PC-3 (cell line): Measurements from ENCODE around the gene KIF18A. TPM values are rescaled to one million over a fixed set of nuclear protein-coding genes. Genes with fewer than 3 reads are reported as not detected.

Source experiments
- ATAC-seq: fragments of 200-7000 bp; cut with Tn5 transposase; 2 replicates; pipeline ENCODE4 v1.9.1; 2020; ENCODE audit warnings: mild to moderate bottlenecking, moderate library complexity
- Bru-seq: library from RNA; stranded (reverse); fragments of 400-500 nt; gene quantifications from one replicate; lab custom pipeline; 2021; lab: Mats Ljungman, UMichigan
- BruChase-seq, 2 experiments: library from RNA; stranded (reverse); fragments of 400-500 nt; gene quantifications; one replicate each; lab custom pipeline; 2021; lab: Mats Ljungman, UMichigan
- BruUV-seq: library from RNA; stranded (reverse); fragments of 400-500 nt; replicated peaks from 2 replicates; lab custom pipeline; 2021; lab: Mats Ljungman, UMichigan
- CTCF ChIA-PET: fragments of 300-600 bp; sonication (Branson Sonifier 250); formaldehyde crosslinking; loops from one replicate; lab custom pipeline; 2022; ENCODE audit warnings: antibody characterized with exemption; lab: Charles Lee
- POLR2A ChIA-PET: fragments of 300-600 bp; sonication (Branson Sonifier 250); formaldehyde crosslinking; loops from one replicate; lab custom pipeline; 2022; ENCODE audit warnings: antibody characterized with exemption; ENCODE audit not compliant: unreplicated experiment; lab: Charles Lee
- DNase-seq: peaks from one replicate; pipeline ENCODE4 v3.0.0-alpha.2; 2015
- H2AFZ ChIP-seq: fragments of 300-600 bp; sonication (generic); 2 replicates; pipeline ENCODE4 v1.6.0; 2016; ENCODE audit warnings: antibody characterized with exemption, low read length
- H3F3A ChIP-seq: fragments of 300-600 bp; sonication (generic); one replicate; pipeline ENCODE4 v1.6.0; 2017; ENCODE audit warnings: antibody characterized with exemption, low read length, control low read depth, mild to moderate bottlenecking; ENCODE audit not compliant: unreplicated experiment
- H3K27ac ChIP-seq: fragments of 300-600 bp; sonication (generic); 2 replicates; pipeline ENCODE4 v1.5.1; 2016; ENCODE audit warnings: mild to moderate bottlenecking, low read length
- H3K27me3 ChIP-seq: fragments of 300-600 bp; sonication (generic); 2 replicates; pipeline ENCODE4 v1.6.1; 2016; ENCODE audit warnings: low read length, mixed read lengths
- H3K36me3 ChIP-seq: fragments of 300-600 bp; sonication (generic); 2 replicates; pipeline ENCODE4 v1.6.1; 2016; ENCODE audit warnings: low read depth, mixed run types, low read length, mixed read lengths
- H3K4me1 ChIP-seq: fragments of 300-600 bp; sonication (generic); 2 replicates; pipeline ENCODE4 v1.5.1; 2016; ENCODE audit warnings: low read length; ENCODE audit not compliant: insufficient read depth
- H3K4me2 ChIP-seq: fragments of 300-600 bp; sonication (generic); 2 replicates; pipeline ENCODE4 v1.6.0; 2016; ENCODE audit warnings: low read length
- H3K4me3 ChIP-seq: fragments of 300-600 bp; sonication (generic); 2 replicates; pipeline ENCODE4 v1.5.1; 2016; ENCODE audit warnings: mild to moderate bottlenecking, low read length, mixed read lengths
- H3K79me2 ChIP-seq: fragments of 300-600 bp; sonication (generic); 2 replicates; pipeline ENCODE4 v1.6.1; 2017; ENCODE audit warnings: low read length, mixed read lengths
- H3K9ac ChIP-seq: fragments of 300-600 bp; sonication (generic); 2 replicates; pipeline ENCODE4 v1.6.0; 2016; ENCODE audit warnings: mild to moderate bottlenecking, low read length
- H3K9me2 ChIP-seq: fragments of 300-600 bp; sonication (generic); replicated peaks from 2 replicates; pipeline ENCODE4 v1.6.1; 2016; ENCODE audit warnings: mixed run types, low read length, mixed read lengths
- H3K9me3 ChIP-seq: fragments of 300-600 bp; sonication (generic); 2 replicates; pipeline ENCODE4 v1.6.1; 2016; ENCODE audit warnings: low read length, mixed read lengths
- H4K20me1 ChIP-seq: fragments of 300-600 bp; sonication (generic); 2 replicates; pipeline ENCODE4 v1.6.1; 2016; ENCODE audit warnings: low read length, mixed read lengths
- EZH2 ChIP-seq: fragments of 300-600 bp; sonication (generic); IDR thresholded peaks from one replicate; pipeline ENCODE4 v1.6.1; 2017; ENCODE audit warnings: antibody characterized with exemption, mild to moderate bottlenecking, low read length; ENCODE audit not compliant: unreplicated experiment
- EZH2phosphoT487 ChIP-seq: fragments of 300-600 bp; sonication (generic); IDR thresholded peaks from 2 replicates; pipeline ENCODE4 v1.6.1; 2018; ENCODE audit warnings: mild to moderate bottlenecking, antibody characterized with exemption, low read length, borderline replicate concordance
- intact Hi-C: fragments of 100-400 bp; cut with micrococcal nuclease; formaldehyde crosslinking; loops from 2 replicates; pipeline ENCODE4 v1.9.0; 2023
- long read RNA-seq: library from polyadenylated mRNA; unstranded; transcript quantifications from one replicate; pipeline ENCODE4 v2.0.0, GENCODE V29; 2021; ENCODE audit not compliant: unreplicated experiment
- total RNA-seq: library from RNA; depleted of rRNA; stranded (reverse); fragments of >200 nt; gene quantifications from 2 replicates; pipeline ENCODE4 v1.2.3, GENCODE V29; 2014; rRNA removed
- TF ChIP-seq, protein P1 (sequence below): fragments of 300-600 bp; sonication (generic); conservative IDR thresholded peaks from 2 replicates; pipeline ENCODE4 v1.5.1; 2017; ENCODE audit warnings: antibody characterized with exemption, low read depth, mild to moderate bottlenecking, low read length

The KIF18A gene
- 11.6 and 15.3 TPM in 2 replicates for total RNA-seq
- Bru-seq, nascent RNA: percentile 74 among the genes with signal in this experiment
- BruChase-seq, experiment 1, labeled RNA remaining after a 6-hour chase: percentile 49 among the genes with signal in this experiment
- percentile 49 among the genes with signal in this experiment for BruChase-seq, experiment 2, labeled RNA remaining after a 2-hour chase
- long read RNA-seq, transcript KIF18A-201 (17 exons, 3,568 nt): major isoform, 20 of 20 reads
- long read RNA-seq, partial matches to known transcripts: 0 of 20 reads
- long read RNA-seq, other reads (novel, unspliced or antisense): 0 of 20 reads

- H3K9me2 ChIP-seq: no peaks in the 10 kb centered on the region
- no peaks in the 10 kb centered on the region for H3K27me3 ChIP-seq
- CTCF ChIA-PET: interaction anchor here (0.5 to 0.9 kb wide), 3 partner anchors 264 to 1419 kb away, joined by 3 to 4 read pairs (median 3); no protein-coding TSS in a partner anchor
- peaks cover 91% of the 10 kb centered on the region for H3K79me2 ChIP-seq
- no peaks in the 10 kb centered on the region for H3F3A ChIP-seq
- intact Hi-C loops: loop anchor here (1.0 to 5.0 kb wide), 6 partner anchors 174 to 1224 kb away; partner anchors contain the start of gene BDNF
- peaks cover 62% of the 10 kb centered on the region for H3K4me1 ChIP-seq
- H3K9me3 ChIP-seq: no peaks in the 10 kb centered on the region
- peak within 1 kb of the TSS; percentile 64 for H3K27ac ChIP-seq
- H2AFZ ChIP-seq: peak within 1 kb of the TSS; percentile 65
- H4K20me1 ChIP-seq: no peaks in the 10 kb centered on the region
- peak within 1 kb of the TSS; percentile 75 for H3K4me3 ChIP-seq
- TF ChIP-seq, protein P1, sequence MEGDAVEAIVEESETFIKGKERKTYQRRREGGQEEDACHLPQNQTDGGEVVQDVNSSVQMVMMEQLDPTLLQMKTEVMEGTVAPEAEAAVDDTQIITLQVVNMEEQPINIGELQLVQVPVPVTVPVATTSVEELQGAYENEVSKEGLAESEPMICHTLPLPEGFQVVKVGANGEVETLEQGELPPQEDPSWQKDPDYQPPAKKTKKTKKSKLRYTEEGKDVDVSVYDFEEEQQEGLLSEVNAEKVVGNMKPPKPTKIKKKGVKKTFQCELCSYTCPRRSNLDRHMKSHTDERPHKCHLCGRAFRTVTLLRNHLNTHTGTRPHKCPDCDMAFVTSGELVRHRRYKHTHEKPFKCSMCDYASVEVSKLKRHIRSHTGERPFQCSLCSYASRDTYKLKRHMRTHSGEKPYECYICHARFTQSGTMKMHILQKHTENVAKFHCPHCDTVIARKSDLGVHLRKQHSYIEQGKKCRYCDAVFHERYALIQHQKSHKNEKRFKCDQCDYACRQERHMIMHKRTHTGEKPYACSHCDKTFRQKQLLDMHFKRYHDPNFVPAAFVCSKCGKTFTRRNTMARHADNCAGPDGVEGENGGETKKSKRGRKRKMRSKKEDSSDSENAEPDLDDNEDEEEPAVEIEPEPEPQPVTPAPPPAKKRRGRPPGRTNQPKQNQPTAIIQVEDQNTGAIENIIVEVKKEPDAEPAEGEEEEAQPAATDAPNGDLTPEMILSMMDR: no peak
- H3K4me2 ChIP-seq: peak within 1 kb of the TSS; percentile 88
- no peaks in the 10 kb centered on the region for H3K36me3 ChIP-seq
- peak; percentile 82 for ATAC-seq
- H3K9ac ChIP-seq: peak within 1 kb of the TSS; percentile 83
- peak; percentile 99 for DNase-seq
- BruUV-seq: TSS peak; percentile 81
- POLR2A ChIA-PET: interaction anchor here (0.5 to 1.3 kb wide), 9 partner anchors 18 to 409 kb away, joined by 3 to 12 read pairs (median 5); no protein-coding TSS in a partner anchor
Observed at GRCh38 chr11:28107750-28108618, at the start of gene KIF18A, which contains the start of gene METTL15. TSS of gene KIF18A (minus strand) at chr11:28108156. CDS start at chr11:28097947, 10,209 bp downstream. TSS of gene METTL15 (plus strand) at chr11:28108388. CDS start at chr11:28113335, 4,947 bp downstream.

GRCh38 chr11:28153586-28153985 lies 45.6 kb upstream of the KIF18A start:
- POLR2A ChIA-PET: no interaction called here

More at GRCh38 chr11:28153586-28153985, 45.6 kb upstream of the KIF18A start:
- H3K4me1 ChIP-seq: no peaks in the 10 kb centered on the region
- no peak overlapping the region for H2AFZ ChIP-seq
- H3K9me2 ChIP-seq: no peaks in the 10 kb centered on the region
- H3K4me2 ChIP-seq: no peak overlapping the region
- ATAC-seq (no peak), DNase-seq (no peak)
- CTCF ChIA-PET: no interaction called here
- no peaks in the 10 kb centered on the region for H4K20me1 ChIP-seq
- no peaks in the 10 kb centered on the region for H3K27me3 ChIP-seq
- no peaks in the 10 kb centered on the region for H3F3A ChIP-seq
- no peak overlapping the region for H3K4me3 ChIP-seq
- no peak overlapping the region for H3K9ac ChIP-seq
- BruUV-seq: no TSS peak
- no peak overlapping the region for H3K27ac ChIP-seq
- intact Hi-C loops: no loop called here
- no peaks in the 10 kb centered on the region for H3K9me3 ChIP-seq
- TF ChIP-seq, protein P1: no peak
- no peak for TF ChIP-seq EZH2phosphoT487
- no peak for TF ChIP-seq EZH2
- no peaks in the 10 kb centered on the region for H3K79me2 ChIP-seq
- H3K36me3 ChIP-seq: no peaks in the 10 kb centered on the region
